HK-2 (cell line): ENCODE data around the gene NTF3.
"Not testable (repeated sequence)": the region's sequence is repeated elsewhere in the genome, so short reads cannot be mapped to it uniquely, and the experiment has no call there.

ENCODE experiments used
- DNase-seq: peaks from one replicate; pipeline ENCODE4 v3.0.0-alpha.2; 2018; ENCODE audit not compliant: unreplicated experiment

Gene NTF3

DNA sequence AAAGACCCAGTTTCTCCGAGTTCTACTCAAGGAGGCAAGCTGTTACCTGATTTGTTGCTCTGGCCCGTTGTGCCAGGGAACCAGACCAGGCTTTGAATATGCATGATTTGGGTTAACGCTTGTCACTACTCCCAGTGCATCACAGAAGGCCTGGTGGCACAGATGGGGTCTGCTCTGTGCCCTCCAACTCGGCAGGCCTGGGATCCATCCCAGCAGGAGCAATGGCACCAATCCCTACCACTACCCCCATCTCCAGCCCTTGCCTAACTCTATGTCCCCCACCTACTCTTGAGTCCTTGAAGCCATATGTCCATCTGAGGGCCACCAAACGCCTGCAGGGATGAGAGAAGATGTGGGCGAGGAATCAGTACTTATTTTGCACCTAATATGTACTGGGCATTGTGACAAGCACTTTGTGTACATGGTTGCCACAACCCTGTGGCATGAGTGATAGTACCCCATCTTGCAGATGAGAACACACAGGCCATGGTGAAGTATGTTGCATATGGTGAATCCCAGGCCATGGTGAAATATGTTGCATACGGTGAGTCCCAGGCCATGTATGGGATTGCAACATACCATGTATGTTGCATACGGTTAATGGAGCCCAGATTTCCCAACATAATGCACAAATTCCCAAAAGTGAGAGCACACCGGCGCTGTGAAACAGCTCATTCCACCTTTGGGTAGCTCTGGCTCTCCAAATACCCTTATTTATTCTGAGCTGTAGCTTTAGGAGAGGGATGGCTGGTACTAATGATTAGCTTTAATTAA, 102.7 kb downstream of the NTF3 start:
- DNase-seq = no peak

DNA sequence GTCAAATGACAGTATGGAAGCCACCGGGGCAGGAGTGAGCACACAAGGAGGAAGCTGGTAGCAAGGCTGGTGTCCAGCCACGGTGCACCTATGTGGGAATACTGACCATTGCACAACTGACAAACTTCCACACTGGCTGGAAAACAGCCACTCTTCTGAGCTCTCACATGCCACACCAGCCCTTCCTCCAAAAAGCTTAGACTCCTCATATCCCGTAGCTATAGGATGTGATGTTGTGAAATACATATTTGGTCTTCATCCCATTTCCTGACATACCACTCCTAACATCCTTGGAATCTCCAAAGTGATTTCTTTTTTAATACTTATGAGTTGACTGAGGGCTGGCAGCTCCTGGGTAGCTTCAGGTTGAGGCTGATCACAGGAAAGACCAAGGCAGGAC, 103.6 kb downstream of the NTF3 start:
- no peak for DNase-seq

DNA sequence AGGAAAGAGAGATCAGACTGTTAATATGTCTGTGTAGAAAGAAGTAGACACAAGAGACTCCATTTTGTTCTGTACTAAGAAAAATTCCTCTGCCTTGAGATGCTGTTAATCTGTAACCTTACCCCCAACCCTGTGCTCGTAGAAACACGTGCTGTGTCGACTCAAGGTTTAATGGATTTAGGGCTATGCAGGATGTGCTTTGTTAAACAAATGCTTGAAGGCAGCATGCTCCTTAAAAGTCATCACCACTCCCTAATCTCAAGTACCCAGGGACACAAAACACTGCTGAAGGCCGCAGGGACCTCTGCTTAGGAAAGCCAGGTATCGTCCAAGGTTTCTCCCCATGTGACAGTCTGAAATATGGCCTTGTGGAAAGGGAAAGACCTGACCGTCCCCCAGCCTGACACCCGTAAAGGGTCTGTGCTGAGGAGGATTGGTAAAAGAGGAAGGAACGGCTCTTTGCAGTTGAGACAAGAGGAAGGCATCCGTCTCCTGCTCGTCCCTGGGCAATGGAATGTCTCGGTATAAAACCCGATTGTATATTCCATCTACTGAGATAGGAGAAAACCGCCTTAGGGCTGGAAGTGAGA, 105.2 kb downstream of the NTF3 start:
- not testable (repeated sequence) for DNase-seq

DNA sequence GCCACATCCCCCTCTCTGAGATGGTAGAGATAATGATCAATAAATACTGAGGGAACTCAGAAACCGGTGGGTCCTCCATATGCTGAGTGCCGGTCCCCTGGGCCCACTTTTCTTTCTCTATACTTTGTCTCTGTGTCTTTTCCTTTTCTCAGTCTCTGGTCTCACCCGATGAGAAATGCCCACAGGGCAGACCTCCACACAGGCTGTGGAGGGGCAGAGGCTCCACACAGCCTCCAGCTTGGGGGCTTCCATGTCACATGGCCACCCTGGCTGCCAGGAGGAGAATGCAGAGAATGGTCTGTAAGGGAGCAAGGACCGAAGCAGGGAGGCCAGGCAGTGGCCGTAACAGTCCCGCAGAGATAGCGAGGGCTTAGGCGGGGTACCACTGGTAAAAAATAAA, 105.9 kb downstream of the NTF3 start:
- no peak for DNase-seq
